NCI-H2081 (cell line): ENCODE measurements around the gene PARD6G.
A peak's percentile ranks its signal among the peaks of the same experiment; 100 is the strongest.

ENCODE experiments used
- DNase-seq, 2 experiments: peaks; one replicate each; lab custom pipeline; 2025; lab: John Stamatoyannopoulos, UW

PARD6G gene

GRCh38 chr18:80145196-80145804 lies 102.0 kb downstream of the PARD6G start:
- DNase-seq: peak in 1 of 2 experiments; percentile 22

- no peak for DNase-seq
Measured at GRCh38 chr18:80143881-80144280, 103.4 kb downstream of the PARD6G start.

- no peak for DNase-seq
Measured at GRCh38 chr18:80140455-80140985, 106.8 kb downstream of the PARD6G start.

DNA sequence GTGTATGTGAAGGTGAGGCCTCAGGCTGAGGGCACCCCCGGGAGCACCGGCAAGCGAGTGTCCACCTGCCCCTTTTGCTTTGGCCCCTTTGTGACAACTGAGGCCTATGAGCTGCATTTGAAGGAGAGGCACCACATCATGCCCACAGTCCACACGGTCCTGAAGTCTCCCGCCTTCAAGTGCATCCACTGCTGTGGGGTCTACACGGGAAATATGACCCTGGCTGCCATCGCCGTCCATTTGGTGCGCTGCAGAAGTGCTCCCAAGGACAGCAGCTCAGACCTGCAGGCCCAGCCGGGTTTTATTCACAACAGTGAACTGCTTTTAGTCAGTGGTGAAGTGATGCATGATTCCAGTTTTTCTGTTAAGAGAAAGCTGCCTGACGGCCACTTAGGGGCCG lies 109.3 kb downstream of the PARD6G start:
- no peak for DNase-seq

- no peak for DNase-seq
Measured at GRCh38 chr18:80137137-80137536, 110.2 kb downstream of the PARD6G start.

DNA sequence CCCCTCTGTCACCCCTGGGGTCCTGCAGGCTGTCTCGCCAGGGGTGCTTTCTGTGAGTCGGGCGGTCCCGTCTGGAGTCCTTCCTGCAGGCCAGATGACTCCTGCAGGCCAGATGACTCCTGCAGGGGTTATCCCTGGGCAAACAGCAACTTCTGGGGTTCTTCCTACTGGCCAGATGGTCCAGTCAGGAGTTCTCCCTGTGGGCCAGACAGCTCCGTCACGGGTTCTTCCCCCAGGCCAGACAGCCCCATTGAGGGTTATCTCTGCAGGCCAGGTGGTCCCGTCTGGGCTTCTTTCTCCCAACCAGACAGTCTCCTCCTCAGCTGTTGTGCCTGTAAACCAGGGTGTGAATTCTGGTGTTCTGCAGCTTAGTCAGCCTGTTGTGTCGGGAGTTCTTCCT lies 110.6 kb downstream of the PARD6G start:
- no peak for DNase-seq

DNA sequence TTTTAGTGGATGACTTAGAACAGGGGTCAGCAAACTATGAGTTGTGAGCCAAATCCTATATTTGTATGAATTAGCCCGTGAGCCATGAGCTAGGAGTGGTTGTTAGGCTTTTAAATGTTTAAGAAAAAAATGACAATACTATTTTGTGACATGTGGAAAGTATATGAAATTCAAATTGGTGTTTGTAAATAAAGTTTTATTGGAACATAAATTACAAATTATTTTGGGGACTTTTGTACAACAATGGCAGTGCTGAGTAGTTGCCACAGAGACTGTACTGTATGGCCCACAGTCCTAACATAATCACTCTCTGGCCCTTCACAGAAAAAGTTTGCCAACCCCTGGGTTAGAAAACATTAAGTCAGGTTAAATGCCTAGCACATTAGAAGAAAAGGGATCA lies 112.2 kb downstream of the PARD6G start:
- DNase-seq: no peak

DNA sequence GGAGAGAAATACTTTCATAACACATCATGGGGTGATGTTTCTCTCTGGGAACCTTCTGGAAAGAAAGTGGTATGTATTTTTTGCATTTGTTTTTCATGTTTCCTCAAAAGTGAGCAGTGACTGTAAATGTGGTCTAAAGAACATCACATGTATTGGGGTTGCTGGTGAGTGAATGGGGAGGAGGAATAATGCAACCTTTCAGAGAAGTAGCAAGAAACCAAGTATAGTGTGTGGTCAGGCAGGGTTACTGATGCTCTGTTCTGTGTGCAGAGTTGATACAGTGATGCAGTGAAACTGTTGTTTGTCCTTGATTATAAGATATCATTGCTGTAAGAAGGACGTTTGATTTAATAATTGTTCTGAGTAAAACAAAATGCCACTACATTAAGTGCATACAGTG lies 114.2 kb downstream of the PARD6G start:
- DNase-seq: no peak

DNA sequence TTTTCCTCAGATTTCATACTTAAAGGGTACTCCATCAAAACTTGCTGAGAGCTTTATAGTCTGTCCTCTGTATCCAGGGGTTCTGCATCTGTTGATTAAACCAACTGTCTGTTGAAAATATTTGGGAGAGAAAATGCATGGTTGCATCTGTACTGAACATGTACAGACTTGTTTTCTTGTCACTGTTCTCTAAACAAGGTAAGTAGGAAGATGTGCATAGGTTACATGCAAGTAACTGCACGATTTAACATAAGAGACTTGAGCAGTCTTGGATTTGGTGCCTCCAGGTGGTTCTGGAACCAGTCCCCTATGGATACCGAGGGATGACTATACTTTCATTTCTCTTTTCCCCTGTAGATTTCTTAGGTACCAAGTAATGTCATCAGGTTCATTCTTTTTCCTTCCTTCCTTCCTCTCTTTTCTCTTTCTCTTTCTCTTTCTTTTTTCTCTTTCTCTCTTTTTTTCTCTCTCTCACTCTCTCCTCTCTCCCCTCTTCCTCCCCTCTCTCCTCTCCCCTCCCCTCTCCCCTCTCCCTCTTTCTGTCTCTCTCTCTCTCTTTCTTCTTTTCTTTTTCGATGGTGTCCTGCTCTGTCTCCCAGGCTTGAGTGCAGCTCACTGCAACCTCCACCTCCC lies 115.0 kb downstream of the PARD6G start:
- no peak for DNase-seq

GRCh38 chr18:80130555-80130954 lies 116.8 kb downstream of the PARD6G start:
- no peak for DNase-seq

DNA sequence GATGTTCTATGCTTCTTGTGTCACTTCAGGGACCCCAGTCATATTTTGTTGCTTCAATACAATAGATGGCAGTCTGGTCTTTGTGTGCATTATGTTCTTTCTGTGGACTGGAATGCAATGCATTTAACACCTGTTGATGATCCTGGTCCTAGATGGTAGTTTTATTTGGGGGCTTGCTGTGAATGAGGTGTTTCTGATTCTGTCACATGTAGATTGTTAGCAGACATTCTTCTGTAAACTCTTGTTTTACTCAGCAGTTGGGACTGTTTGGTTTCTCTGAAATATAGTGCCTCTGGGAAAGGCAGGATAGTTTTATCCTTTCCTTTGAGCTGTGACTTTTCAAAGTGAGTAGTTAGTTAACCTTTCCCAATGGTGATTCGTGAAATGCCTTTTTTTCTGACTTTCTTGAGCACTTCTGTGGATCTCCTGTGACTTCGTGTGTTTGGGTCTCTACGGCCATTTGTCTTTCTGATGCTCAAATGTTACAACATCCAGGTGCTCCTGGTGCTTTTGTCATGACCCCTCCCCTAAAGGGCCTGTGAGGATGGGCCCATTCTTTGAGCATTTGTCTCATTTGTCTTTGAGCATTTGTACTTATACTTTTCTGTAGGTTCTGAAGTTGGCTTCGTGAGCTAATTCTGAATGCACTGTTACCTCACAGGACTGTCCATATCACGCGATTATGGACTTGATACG lies 117.5 kb downstream of the PARD6G start:
- no peak for DNase-seq

DNA sequence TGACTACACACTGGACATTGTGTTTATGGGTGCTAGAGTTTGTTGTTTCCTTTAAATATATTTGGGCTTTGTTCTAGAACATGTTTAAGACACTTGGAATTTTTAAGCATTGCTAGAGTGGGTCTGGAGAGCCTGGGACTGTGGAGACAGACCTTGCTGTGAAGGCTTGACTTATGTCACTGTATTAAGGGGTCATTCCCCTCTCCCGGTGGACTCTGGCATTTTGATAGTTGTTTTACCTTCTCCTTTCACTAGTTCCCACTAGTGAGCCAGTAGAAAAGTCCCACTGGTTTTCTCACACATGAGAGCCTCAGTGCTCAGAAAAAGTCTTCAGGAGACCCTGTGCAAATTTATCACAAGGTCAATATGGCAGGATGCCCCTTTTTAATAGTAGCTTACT lies 119.7 kb downstream of the PARD6G start:
- no peak for DNase-seq

- DNase-seq: no peak
Measured at GRCh38 chr18:80126797-80127196, 120.5 kb downstream of the PARD6G start.

DNA sequence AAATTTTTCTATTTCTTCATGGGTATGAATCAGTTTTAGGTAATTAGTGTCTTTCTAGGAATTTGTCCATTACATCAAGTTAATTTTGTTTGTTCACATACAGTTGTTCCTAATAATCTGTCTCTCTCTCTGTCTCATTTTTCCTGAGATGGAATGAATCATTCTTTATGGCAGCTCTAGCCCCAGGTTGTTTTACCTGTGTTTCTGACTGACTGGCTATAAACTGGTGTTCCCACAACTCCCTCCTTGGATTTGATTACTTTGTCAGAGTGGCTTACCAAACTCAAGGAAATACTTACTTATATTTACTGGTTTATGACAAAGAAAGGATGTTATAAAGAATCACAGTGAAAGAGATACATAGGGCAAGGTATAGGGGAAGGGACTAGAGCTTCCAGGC lies 123.2 kb downstream of the PARD6G start:
- DNase-seq: no peak

DNA sequence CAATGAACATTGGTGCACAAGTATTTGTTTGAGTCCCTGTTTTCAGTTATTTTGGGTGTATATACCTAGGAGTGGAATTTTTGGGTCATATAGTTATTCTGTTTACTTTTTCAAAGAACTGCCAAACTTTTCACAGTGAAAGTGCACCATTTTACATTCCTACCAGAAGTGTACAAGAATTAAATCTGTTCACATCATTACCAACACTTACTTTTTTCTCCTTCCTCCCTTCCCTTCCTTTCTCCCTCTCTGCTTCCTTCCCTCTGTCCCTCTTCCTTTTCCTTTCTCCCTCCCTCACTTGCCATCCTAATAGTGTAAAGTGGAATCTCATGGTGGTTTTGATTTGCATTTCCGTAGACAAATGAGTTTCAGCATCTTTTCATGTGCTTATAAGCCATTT lies 126.4 kb downstream of the PARD6G start:
- DNase-seq: no peak

- no peak for DNase-seq
Measured at GRCh38 chr18:80119111-80119510, 128.2 kb downstream of the PARD6G start.

GRCh38 chr18:80115035-80115434 lies 132.3 kb downstream of the PARD6G start:
- DNase-seq: no peak

DNA sequence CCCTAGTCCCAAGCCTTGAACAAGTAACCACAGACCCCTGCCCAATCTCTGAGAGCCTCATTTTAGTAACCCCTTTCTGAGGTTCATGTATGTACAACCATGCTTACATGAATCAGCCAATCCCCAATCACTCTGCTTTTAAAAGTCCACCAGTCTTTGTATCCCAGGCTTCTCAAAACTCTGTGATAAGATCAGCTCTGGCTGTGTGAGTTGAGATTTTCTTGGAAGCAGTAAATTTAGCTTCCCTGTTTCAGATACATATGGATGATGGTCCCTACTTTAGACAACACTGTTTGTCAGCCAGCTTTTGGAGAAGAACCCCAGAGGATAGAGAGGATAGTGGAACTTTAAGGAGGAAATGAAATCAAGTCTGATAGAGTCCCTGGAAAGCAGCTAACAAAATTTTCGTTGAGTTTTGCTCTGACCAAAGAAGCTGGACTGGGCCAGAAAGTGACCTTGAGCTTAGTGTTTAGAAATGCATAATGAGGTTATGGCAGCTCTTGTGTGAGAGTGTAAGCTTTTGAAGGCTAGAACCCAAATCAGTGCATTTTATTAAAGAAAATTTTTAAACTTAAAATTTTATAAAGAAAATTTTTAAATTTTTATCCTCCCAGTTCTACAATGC lies 134.6 kb downstream of the PARD6G start:
- no peak for DNase-seq

DNA sequence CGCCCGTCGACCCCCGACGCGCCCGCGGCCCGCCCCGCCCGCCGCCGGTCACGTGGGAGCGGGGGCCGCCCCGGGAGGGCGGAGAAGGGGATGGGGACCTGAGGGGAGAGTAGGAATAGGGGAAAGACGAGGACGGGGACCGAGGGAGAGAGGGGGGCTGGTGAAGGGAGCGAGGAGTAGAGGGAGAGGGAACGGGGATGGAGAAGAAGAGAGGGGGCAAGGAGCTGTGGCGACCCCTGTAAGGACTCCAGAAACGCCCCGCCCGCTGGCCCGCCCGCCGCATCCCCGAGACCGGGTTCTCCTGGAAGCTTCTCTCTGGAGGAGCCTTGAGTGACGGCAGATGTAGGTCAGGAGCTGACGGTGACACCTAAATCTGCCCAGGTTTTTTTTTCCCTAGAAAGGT lies 137.6 kb downstream of the PARD6G start:
- DNase-seq: peak; percentile 8 to 9

DNA sequence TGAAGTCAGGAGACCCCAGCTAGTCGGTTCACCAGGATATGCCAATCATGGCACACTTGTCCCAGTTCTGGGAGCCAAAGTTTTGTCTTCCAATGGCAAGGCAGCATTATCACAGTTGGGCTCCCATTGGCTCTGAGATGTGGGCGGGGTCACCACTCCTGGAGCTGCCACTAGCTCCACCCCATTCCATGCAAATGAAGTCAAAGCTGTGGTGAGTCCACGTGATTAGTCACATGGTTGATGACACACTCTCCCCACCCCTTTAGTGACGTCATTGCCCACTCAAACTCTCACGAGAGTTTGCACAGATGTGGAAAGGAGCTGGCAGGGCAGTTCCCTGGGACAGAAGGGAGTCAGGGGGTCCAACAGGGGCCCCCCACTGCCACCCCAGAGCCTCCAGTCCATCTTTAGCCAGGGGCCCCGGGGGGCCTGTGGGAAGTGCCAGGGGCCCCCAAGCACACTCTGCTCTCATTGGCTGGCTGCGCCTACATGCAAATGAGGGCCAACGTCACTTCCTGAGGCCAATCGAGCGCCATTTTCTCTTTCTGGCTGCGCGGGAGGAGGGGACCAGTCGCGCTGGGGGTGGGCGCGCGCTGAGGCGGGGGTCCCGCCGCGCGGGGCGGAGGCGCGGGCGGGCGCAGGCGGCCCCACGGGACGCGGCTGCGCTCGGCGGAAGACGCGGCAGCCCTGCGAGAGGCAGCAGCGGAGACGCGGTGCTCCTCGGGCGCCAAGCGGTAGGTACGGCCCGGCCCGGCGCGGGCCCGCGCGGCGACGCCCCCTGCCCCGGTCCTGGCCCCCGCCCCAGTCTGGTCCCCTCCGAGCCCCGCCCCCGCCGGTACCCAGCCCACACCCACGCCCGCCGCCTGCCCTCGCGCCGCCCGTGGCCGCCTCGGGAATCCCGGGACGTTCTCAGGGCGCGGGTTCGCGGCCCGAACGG lies 138.3 kb downstream of the PARD6G start, which contains the start of gene ADNP2:
Gene ADNP2, plus strand, starts transcription at position 524 of the 937 bp plus-strand sequence. CDS start 8,281 bp downstream, outside the sequence.
- peak; percentile 77 to 90 for DNase-seq

DNA sequence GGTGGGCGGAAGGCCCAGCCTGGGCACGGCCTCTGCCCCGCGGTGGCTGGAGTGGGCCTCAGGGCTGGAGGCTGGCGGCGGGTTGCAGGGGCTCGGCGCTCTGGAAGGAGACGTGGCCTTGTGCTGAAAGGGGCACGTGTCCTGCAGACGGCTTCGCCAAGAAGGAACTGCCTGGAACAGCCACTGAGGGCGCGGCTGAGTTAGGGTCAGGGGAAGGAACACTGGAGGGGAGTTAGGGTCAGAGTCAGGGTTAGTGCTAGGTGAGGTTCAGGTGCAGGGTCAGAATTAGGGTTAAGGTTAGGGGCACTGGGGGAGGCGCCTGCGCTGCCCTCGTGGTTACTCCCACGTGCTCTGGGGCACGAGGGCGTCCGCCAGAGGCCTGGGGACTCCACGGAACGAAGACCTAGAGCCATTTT lies 139.2 kb downstream of the PARD6G start:
- no peak for DNase-seq
